ENCODE measurements around the gene PCDHGB7.
"Not testable (repeated sequence)": the region's sequence is repeated elsewhere in the genome, so short reads cannot be mapped to it uniquely, and the experiment has no call there.

The PCDHGB7 gene

DNA sequence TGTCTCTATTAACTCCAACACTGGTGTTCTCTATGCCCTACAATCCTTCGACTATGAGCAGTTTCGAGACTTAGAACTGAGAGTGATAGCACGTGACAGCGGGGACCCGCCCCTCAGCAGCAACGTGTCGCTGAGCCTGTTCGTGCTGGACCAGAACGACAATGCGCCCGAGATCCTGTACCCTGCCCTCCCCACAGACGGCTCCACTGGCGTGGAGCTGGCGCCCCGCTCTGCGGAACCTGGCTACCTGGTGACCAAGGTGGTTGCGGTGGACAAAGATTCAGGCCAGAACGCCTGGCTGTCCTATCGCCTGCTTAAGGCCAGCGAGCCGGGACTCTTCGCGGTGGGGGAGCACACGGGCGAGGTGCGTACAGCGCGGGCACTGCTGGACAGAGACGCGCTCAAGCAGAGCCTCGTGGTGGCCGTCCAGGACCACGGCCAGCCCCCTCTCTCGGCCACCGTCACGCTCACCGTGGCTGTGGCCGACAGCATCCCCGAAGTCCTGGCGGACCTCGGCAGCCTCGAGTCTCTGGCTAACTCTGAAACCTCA lies 5.3 kb downstream of the PCDHGB7 start:
- no peak for DNase-seq (ENCODE audit: low spot score)
- TF ChIP-seq, protein P1, sequence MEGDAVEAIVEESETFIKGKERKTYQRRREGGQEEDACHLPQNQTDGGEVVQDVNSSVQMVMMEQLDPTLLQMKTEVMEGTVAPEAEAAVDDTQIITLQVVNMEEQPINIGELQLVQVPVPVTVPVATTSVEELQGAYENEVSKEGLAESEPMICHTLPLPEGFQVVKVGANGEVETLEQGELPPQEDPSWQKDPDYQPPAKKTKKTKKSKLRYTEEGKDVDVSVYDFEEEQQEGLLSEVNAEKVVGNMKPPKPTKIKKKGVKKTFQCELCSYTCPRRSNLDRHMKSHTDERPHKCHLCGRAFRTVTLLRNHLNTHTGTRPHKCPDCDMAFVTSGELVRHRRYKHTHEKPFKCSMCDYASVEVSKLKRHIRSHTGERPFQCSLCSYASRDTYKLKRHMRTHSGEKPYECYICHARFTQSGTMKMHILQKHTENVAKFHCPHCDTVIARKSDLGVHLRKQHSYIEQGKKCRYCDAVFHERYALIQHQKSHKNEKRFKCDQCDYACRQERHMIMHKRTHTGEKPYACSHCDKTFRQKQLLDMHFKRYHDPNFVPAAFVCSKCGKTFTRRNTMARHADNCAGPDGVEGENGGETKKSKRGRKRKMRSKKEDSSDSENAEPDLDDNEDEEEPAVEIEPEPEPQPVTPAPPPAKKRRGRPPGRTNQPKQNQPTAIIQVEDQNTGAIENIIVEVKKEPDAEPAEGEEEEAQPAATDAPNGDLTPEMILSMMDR (IDR thresholded peaks at IDR 0.05; ENCODE audit: extremely low read depth, insufficient read depth, missing control alignments) = no peak
- in situ Hi-C loops (cut with MboI; ENCODE audit: low pct_unique_long_range_greater_than_20kb, low sequenced_read_pairs, unreplicated experiment) = no loop called here

DNA sequence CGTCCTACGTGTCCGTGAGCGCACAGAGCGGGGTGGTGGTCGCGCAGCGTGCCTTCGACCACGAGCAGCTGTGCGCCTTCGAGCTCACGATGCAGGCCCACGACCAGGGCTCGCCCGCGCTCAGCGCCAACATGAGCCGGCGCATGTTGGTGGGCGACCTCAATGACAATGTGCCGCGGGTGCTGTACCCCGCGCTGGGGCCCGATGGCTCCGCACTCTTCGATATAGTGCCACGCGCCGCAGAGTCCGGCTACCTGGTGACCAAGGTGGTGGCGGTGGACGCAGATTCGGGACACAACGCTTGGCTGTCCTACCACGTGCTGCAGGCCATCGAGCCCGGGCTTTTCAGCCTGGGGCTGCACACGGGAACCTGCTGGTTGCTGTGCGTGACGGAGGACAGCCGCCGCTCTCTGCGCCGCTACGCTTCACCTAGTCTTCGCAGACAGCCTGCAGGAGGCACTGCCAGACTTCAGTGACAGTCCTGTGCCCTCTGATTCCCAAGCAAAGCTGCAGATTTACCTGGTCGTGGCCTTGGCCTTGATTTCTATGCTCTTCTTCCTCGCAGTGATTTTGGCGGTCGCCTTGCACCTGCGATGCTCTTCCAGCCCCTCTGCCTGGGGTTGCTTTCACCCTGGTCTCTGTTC lies 10.4 kb downstream of the PCDHGB7 start:
- no peak for DNase-seq (ENCODE audit: low spot score)
- TF ChIP-seq, protein P1 (IDR thresholded peaks at IDR 0.05; ENCODE audit: extremely low read depth, insufficient read depth, missing control alignments) = no peak
- in situ Hi-C loops (cut with MboI; ENCODE audit: low pct_unique_long_range_greater_than_20kb, low sequenced_read_pairs, unreplicated experiment) = no loop called here

DNA sequence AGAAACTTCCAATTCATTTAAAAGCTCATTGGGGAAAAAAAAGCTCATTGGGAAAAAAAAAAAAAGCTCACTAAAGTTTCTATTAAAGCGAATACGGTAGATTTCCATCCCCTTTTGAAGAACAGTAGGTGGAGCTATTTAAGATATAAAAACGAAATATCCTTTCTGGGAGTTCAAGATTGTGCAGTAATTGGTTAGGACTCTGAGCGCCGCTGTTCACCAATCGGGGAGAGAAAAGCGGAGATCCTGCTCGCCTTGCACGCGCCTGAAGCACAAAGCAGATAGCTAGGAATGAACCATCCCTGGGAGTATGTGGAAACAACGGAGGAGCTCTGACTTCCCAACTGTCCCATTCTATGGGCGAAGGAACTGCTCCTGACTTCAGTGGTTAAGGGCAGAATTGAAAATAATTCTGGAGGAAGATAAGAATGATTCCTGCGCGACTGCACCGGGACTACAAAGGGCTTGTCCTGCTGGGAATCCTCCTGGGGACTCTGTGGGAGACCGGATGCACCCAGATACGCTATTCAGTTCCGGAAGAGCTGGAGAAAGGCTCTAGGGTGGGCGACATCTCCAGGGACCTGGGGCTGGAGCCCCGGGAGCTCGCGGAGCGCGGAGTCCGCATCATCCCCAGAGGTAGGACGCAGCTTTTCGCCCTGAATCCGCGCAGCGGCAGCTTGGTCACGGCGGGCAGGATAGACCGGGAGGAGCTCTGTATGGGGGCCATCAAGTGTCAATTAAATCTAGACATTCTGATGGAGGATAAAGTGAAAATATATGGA lies 13.0 kb downstream of the PCDHGB7 start, which contains the start of gene PCDHGA12:
PCDHGA12 (plus strand) TSS at position 176 of the 782 bp plus-strand sequence; CDS start at position 429, 253 bp downstream.
- in situ Hi-C loops (cut with MboI; ENCODE audit: low pct_unique_long_range_greater_than_20kb, low sequenced_read_pairs, unreplicated experiment) = no loop called here
- DNase-seq (ENCODE audit: low spot score) = peak; percentile 85
- TF ChIP-seq, protein P1 (IDR thresholded peaks at IDR 0.05; ENCODE audit: extremely low read depth, insufficient read depth, missing control alignments) = peak; percentile 61

DNA sequence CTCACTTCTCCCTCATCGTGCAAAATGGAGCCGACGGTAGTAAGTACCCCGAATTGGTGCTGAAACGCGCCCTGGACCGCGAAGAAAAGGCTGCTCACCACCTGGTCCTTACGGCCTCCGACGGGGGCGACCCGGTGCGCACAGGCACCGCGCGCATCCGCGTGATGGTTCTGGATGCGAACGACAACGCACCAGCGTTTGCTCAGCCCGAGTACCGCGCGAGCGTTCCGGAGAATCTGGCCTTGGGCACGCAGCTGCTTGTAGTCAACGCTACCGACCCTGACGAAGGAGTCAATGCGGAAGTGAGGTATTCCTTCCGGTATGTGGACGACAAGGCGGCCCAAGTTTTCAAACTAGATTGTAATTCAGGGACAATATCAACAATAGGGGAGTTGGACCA lies 13.8 kb downstream of the PCDHGB7 start:
- DNase-seq (ENCODE audit: low spot score) = peak; percentile 61
- in situ Hi-C loops (cut with MboI; ENCODE audit: low pct_unique_long_range_greater_than_20kb, low sequenced_read_pairs, unreplicated experiment) = no loop called here
- TF ChIP-seq, protein P1 (IDR thresholded peaks at IDR 0.05; ENCODE audit: extremely low read depth, insufficient read depth, missing control alignments) = no peak

DNA sequence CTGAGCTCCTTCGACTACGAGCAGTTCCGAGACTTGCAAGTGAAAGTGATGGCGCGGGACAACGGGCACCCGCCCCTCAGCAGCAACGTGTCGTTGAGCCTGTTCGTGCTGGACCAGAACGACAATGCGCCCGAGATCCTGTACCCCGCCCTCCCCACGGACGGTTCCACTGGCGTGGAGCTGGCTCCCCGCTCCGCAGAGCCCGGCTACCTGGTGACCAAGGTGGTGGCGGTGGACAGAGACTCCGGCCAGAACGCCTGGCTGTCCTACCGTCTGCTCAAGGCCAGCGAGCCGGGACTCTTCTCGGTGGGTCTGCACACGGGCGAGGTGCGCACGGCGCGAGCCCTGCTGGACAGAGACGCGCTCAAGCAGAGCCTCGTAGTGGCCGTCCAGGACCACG lies 14.8 kb downstream of the PCDHGB7 start:
- in situ Hi-C loops (cut with MboI; ENCODE audit: low pct_unique_long_range_greater_than_20kb, low sequenced_read_pairs, unreplicated experiment); DNase-seq (ENCODE audit: low spot score): not testable (repeated sequence)

DNA sequence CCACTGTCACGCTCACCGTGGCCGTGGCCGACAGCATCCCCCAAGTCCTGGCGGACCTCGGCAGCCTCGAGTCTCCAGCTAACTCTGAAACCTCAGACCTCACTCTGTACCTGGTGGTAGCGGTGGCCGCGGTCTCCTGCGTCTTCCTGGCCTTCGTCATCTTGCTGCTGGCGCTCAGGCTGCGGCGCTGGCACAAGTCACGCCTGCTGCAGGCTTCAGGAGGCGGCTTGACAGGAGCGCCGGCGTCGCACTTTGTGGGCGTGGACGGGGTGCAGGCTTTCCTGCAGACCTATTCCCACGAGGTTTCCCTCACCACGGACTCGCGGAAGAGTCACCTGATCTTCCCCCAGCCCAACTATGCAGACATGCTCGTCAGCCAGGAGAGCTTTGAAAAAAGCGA lies 15.2 kb downstream of the PCDHGB7 start:
- in situ Hi-C loops (cut with MboI; ENCODE audit: low pct_unique_long_range_greater_than_20kb, low sequenced_read_pairs, unreplicated experiment); DNase-seq (ENCODE audit: low spot score): not testable (repeated sequence)

DNA sequence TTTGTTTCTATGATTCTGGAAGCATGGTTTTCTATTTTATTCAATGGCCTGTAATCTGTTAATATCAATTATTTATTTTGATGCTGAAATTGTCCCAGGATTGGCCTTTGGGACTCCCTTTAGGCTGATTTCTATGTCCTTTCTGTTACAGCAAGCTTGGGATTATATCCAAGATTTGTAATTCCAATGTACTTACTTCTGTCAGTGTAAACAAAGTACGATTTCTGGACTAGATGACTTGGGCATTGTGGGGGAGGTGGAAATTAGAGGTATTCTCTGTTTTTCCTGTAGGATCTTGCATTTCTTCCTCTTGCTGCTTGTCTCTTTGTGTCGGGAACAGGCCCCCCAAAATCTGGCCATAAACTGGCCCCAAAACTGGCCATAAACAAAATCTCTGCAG lies 16.5 kb downstream of the PCDHGB7 start:
- no peak for DNase-seq (ENCODE audit: low spot score)
- in situ Hi-C loops (cut with MboI; ENCODE audit: low pct_unique_long_range_greater_than_20kb, low sequenced_read_pairs, unreplicated experiment) = no loop called here
- TF ChIP-seq, protein P1 (IDR thresholded peaks at IDR 0.05; ENCODE audit: extremely low read depth, insufficient read depth, missing control alignments) = no peak
